ENCODE results near the gene CUBN. TPM values are rescaled to one million over a fixed set of nuclear protein-coding genes. Genes with fewer than 3 reads are reported as not detected.
A peak's percentile ranks its signal among the peaks of the same experiment; 100 is the strongest.

CUBN gene
- total and polyA plus RNA-seq, 9 of the 15 experiments (the other 6 are each of a cell fraction or from before 2014, with no cell fraction given), result 0.04 to 0.33 (median 0.09) TPM

DNA sequence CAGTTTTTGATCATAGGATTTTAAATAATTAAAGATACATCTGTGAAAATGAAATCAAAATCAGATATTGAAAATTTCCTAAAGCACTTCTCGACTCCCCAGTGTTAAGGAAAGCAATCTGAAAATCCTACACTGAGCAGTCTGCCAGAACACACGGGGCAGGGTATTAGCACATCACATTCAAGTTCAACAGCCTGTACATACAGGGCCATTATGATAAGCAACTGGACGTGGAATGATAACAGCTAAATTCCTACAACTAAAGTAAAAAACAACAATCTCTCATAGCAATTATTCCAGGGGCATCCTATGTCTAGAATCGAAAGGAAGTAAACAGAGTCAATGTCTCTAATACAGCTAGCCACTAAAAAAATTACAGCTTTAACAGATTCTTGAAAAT, 40.2 kb upstream of the CUBN start (continued):
- TF ChIP-seq, protein P1, sequence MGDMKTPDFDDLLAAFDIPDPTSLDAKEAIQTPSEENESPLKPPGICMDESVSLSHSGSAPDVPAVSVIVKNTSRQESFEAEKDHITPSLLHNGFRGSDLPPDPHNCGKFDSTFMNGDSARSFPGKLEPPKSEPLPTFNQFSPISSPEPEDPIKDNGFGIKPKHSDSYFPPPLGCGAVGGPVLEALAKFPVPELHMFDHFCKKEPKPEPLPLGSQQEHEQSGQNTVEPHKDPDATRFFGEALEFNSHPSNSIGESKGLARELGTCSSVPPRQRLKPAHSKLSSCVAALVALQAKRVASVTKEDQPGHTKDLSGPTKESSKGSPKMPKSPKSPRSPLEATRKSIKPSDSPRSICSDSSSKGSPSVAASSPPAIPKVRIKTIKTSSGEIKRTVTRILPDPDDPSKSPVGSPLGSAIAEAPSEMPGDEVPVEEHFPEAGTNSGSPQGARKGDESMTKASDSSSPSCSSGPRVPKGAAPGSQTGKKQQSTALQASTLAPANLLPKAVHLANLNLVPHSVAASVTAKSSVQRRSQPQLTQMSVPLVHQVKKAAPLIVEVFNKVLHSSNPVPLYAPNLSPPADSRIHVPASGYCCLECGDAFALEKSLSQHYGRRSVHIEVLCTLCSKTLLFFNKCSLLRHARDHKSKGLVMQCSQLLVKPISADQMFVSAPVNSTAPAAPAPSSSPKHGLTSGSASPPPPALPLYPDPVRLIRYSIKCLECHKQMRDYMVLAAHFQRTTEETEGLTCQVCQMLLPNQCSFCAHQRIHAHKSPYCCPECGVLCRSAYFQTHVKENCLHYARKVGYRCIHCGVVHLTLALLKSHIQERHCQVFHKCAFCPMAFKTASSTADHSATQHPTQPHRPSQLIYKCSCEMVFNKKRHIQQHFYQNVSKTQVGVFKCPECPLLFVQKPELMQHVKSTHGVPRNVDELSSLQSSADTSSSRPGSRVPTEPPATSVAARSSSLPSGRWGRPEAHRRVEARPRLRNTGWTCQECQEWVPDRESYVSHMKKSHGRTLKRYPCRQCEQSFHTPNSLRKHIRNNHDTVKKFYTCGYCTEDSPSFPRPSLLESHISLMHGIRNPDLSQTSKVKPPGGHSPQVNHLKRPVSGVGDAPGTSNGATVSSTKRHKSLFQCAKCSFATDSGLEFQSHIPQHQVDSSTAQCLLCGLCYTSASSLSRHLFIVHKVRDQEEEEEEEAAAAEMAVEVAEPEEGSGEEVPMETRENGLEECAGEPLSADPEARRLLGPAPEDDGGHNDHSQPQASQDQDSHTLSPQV (IDR thresholded peaks at IDR 0.05), result no peak
- no peak for TF ChIP-seq EP400 (IDR thresholded peaks at IDR 0.05)
- no peak for TF ChIP-seq ZNF436 (CRISPR knock-in tag; IDR thresholded peaks at IDR 0.05)
- no peak for TF ChIP-seq ATF1 (CRISPR knock-in tag; IDR thresholded peaks at IDR 0.05)
- TF ChIP-seq ATF1 (tag; IDR thresholded peaks at IDR 0.05), result no peak
- TF ChIP-seq HDAC6 (IDR thresholded peaks at IDR 0.05; ENCODE audit: low read depth, low read length), result no peak
- TF ChIP-seq ZNF217 (CRISPR knock-in tag; IDR thresholded peaks at IDR 0.05), result no peak
- TF ChIP-seq, protein P2, sequence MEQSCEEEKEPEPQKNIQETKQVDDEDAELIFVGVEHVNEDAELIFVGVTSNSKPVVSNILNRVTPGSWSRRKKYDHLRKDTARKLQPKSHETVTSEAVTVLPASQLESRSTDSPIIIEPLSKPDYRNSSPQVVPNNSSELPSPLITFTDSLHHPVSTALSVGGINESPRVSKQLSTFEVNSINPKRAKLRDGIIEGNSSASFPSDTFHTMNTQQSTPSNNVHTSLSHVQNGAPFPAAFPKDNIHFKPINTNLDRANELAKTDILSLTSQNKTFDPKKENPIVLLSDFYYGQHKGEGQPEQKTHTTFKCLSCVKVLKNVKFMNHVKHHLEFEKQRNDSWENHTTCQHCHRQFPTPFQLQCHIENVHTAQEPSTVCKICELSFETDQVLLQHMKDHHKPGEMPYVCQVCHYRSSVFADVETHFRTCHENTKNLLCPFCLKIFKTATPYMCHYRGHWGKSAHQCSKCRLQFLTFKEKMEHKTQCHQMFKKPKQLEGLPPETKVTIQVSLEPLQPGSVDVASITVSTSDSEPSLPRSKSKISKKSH (CRISPR knock-in tag; IDR thresholded peaks at IDR 0.05), result no peak
- no peak for TF ChIP-seq HDAC8 (tag; IDR thresholded peaks at IDR 0.05)
- no peak for TF ChIP-seq CCAR2 (IDR thresholded peaks at IDR 0.05; ENCODE audit: low read depth, low read length)
- TF ChIP-seq ARID3A (IDR thresholded peaks at IDR 0.05; ENCODE audit: borderline replicate concordance, low read depth, low read length), result 0 out of 2 replicates have a peak, but pooled peaks have one; percentile 31
- no peak for TF ChIP-seq ZNF12 (CRISPR knock-in tag; IDR thresholded peaks at IDR 0.05)
- TF ChIP-seq RCOR1 (IDR thresholded peaks at IDR 0.05; ENCODE audit: borderline replicate concordance in 1 of 2, low read depth in 2 of 2, low read length in 2 of 2), result 0 out of 4 replicates have a peak, but pooled peaks of 1 of the 2 experiments have one; percentile 6
- TF ChIP-seq, protein P3, sequence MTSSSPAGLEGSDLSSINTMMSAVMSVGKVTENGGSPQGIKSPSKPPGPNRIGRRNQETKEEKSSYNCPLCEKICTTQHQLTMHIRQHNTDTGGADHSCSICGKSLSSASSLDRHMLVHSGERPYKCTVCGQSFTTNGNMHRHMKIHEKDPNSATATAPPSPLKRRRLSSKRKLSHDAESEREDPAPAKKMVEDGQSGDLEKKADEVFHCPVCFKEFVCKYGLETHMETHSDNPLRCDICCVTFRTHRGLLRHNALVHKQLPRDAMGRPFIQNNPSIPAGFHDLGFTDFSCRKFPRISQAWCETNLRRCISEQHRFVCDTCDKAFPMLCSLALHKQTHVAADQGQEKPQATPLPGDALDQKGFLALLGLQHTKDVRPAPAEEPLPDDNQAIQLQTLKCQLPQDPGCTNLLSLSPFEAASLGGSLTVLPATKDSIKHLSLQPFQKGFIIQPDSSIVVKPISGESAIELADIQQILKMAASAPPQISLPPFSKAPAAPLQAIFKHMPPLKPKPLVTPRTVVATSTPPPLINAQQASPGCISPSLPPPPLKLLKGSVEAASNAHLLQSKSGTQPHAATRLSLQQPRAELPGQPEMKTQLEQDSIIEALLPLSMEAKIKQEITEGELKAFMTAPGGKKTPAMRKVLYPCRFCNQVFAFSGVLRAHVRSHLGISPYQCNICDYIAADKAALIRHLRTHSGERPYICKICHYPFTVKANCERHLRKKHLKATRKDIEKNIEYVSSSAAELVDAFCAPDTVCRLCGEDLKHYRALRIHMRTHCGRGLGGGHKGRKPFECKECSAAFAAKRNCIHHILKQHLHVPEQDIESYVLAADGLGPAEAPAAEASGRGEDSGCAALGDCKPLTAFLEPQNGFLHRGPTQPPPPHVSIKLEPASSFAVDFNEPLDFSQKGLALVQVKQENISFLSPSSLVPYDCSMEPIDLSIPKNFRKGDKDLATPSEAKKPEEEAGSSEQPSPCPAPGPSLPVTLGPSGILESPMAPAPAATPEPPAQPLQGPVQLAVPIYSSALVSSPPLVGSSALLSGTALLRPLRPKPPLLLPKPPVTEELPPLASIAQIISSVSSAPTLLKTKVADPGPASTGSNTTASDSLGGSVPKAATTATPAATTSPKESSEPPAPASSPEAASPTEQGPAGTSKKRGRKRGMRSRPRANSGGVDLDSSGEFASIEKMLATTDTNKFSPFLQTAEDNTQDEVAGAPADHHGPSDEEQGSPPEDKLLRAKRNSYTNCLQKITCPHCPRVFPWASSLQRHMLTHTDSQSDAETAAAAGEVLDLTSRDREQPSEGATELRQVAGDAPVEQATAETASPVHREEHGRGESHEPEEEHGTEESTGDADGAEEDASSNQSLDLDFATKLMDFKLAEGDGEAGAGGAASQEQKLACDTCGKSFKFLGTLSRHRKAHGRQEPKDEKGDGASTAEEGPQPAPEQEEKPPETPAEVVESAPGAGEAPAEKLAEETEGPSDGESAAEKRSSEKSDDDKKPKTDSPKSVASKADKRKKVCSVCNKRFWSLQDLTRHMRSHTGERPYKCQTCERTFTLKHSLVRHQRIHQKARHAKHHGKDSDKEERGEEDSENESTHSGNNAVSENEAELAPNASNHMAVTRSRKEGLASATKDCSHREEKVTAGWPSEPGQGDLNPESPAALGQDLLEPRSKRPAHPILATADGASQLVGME (CRISPR knock-in tag; IDR thresholded peaks at IDR 0.05), result no peak
- TF ChIP-seq GATAD2B (IDR thresholded peaks at IDR 0.05; ENCODE audit: borderline replicate concordance), result no peak

All from K562 (cell line).